ENCODE measurements around the gene UBL4B.

GRCh38 chr1:110135666-110136065 lies 23.4 kb downstream of the UBL4B start:
- TF ChIP-seq, protein P1, sequence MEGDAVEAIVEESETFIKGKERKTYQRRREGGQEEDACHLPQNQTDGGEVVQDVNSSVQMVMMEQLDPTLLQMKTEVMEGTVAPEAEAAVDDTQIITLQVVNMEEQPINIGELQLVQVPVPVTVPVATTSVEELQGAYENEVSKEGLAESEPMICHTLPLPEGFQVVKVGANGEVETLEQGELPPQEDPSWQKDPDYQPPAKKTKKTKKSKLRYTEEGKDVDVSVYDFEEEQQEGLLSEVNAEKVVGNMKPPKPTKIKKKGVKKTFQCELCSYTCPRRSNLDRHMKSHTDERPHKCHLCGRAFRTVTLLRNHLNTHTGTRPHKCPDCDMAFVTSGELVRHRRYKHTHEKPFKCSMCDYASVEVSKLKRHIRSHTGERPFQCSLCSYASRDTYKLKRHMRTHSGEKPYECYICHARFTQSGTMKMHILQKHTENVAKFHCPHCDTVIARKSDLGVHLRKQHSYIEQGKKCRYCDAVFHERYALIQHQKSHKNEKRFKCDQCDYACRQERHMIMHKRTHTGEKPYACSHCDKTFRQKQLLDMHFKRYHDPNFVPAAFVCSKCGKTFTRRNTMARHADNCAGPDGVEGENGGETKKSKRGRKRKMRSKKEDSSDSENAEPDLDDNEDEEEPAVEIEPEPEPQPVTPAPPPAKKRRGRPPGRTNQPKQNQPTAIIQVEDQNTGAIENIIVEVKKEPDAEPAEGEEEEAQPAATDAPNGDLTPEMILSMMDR (IDR thresholded peaks at IDR 0.05; ENCODE audit: poor library complexity), result no peak
- no peak for TF ChIP-seq EZH2phosphoT487 (IDR thresholded peaks at IDR 0.05; ENCODE audit: low read depth, severe bottlenecking, unreplicated experiment)
